MCF 10A (cell line): ENCODE results near the gene ST7. TPM values are rescaled to one million over a fixed set of nuclear protein-coding genes. Genes with fewer than 3 reads are reported as not detected.

ENCODE experiments used
- BruUV-seq: library from RNA; stranded (reverse); fragments of 400-500 nt; replicated peaks from 2 replicates; lab custom pipeline; 2021; lab: Mats Ljungman, UMichigan
- CTCF ChIA-PET: fragments of 300-600 bp; sonication (Branson Sonifier 250); formaldehyde crosslinking; extraction: SDS; loops from one replicate; lab custom pipeline; 2021; ENCODE audit warnings: antibody characterized with exemption, inconsistent platforms; lab: Yijun Ruan, JAX
- POLR2A ChIA-PET: fragments of 300-600, 350-650 bp; sonication (Branson Sonifier 250); formaldehyde crosslinking; extraction: SDS; loops from one replicate; lab custom pipeline; 2020; ENCODE audit warnings: antibody characterized with exemption, inconsistent platforms; lab: Yijun Ruan, JAX
- DNase-seq: peaks from one replicate; pipeline ENCODE4 v3.0.0-alpha.2; 2018; ENCODE audit not compliant: unreplicated experiment
- H3K27ac Mint-ChIP-seq: one replicate; pipeline ENCODE4 v1.8.0; 2022; ENCODE audit warnings: mild to moderate bottlenecking, low read depth, mixed read lengths; ENCODE audit not compliant: unreplicated experiment
- H3K27me3 Mint-ChIP-seq: one replicate; pipeline ENCODE4 v1.8.0; 2022; ENCODE audit warnings: mixed read lengths; ENCODE audit not compliant: insufficient read depth, unreplicated experiment
- H3K36me3 Mint-ChIP-seq: one replicate; pipeline ENCODE4 v1.8.0; 2022; ENCODE audit warnings: mild to moderate bottlenecking, moderate library complexity, mixed read lengths; ENCODE audit not compliant: insufficient read depth, unreplicated experiment
- H3K4me1 Mint-ChIP-seq: one replicate; pipeline ENCODE4 v1.8.0; 2022; ENCODE audit warnings: mixed read lengths; ENCODE audit not compliant: insufficient read depth, unreplicated experiment
- H3K4me3 Mint-ChIP-seq: one replicate; pipeline ENCODE4 v1.8.0; 2022; ENCODE audit warnings: mild to moderate bottlenecking, moderate library complexity, mixed read lengths; ENCODE audit not compliant: unreplicated experiment
- H3K9me3 Mint-ChIP-seq: one replicate; pipeline ENCODE4 v1.8.0; 2022; ENCODE audit warnings: mixed read lengths; ENCODE audit not compliant: unreplicated experiment
- CTCF ChIP-seq: fragments of 200-600 bp; IDR thresholded peaks from one replicate; pipeline ENCODE4 v1.8.0; 2022; ENCODE audit warnings: antibody characterized with exemption, mild to moderate bottlenecking; ENCODE audit not compliant: unreplicated experiment
- intact Hi-C: fragments of 100-400 bp; cut with micrococcal nuclease; formaldehyde crosslinking; loops from 2 replicates; pipeline ENCODE4 v1.14.1; 2022
- total RNA-seq: library from RNA; stranded (reverse); gene quantifications from 2 replicates; pipeline ENCODE4 v1.2.3, GENCODE V29; 2022

Gene ST7
- total RNA-seq, 1 experiment from 2014 or later, result 18.5 TPM

- intact Hi-C loops, result no loop called here
- H3K36me3 Mint-ChIP-seq, result peaks cover 10% of the 10 kb centered on the region
- ChIA-PET POLR2A (interaction anchor here (0.6 kb wide), 1 partner anchor 467 kb away, joined by 3 read pairs; no protein-coding TSS in a partner anchor), CTCF (interaction anchor here (1.6 to 2.9 kb wide), 2 partner anchors 11 to 215 kb away, joined by 3 to 12 read pairs; no protein-coding TSS in a partner anchor)
- BruUV-seq, result no TSS peak
- no peaks in the 10 kb centered on the region for H3K9me3 Mint-ChIP-seq
- TF ChIP-seq CTCF, result no peak
- H3K27ac Mint-ChIP-seq, result no peak overlapping the region
- no peaks in the 10 kb centered on the region for H3K27me3 Mint-ChIP-seq
- H3K4me3 Mint-ChIP-seq, result no peak overlapping the region
- H3K4me1 Mint-ChIP-seq, result no peaks in the 10 kb centered on the region
- no peak for DNase-seq
Measured at GRCh38 chr7:117146059-117146458, 192.8 kb downstream of the ST7 start.

GRCh38 chr7:117146511-117146910 lies 193.2 kb downstream of the ST7 start:
- intact Hi-C loops, result no loop called here
- no TSS peak for BruUV-seq
- no peaks in the 10 kb centered on the region for H3K9me3 Mint-ChIP-seq
- no peak overlapping the region for H3K4me3 Mint-ChIP-seq
- TF ChIP-seq CTCF, result no peak
- H3K27ac Mint-ChIP-seq, result no peak overlapping the region
- no peaks in the 10 kb centered on the region for H3K27me3 Mint-ChIP-seq
- CTCF ChIA-PET, result interaction anchor here (1.6 to 2.9 kb wide), 2 partner anchors 12 to 215 kb away, joined by 3 to 12 read pairs; no protein-coding TSS in a partner anchor
- no peak for DNase-seq
- POLR2A ChIA-PET, result no interaction called here
- H3K4me1 Mint-ChIP-seq, result no peaks in the 10 kb centered on the region
- H3K36me3 Mint-ChIP-seq, result peaks cover 7% of the 10 kb centered on the region

- Mint-ChIP-seq H3K27ac (no peak overlapping the region), H3K9me3 (no peaks in the 10 kb centered on the region), H3K4me1 (no peaks in the 10 kb centered on the region), H3K27me3 (no peaks in the 10 kb centered on the region), H3K36me3 (no peaks in the 10 kb centered on the region), H3K4me3 (no peak overlapping the region)
- intact Hi-C loops, result no loop called here
- CTCF ChIA-PET, result interaction anchor here (0.7 to 1.3 kb wide), 3 partner anchors 8 to 22 kb away, joined by 3 read pairs; no protein-coding TSS in a partner anchor
- POLR2A ChIA-PET, result interaction anchor here (1.2 kb wide), 1 partner anchor 10 kb away, joined by 3 read pairs; no protein-coding TSS in a partner anchor
- no peak for TF ChIP-seq CTCF
- DNase-seq, result no peak
- BruUV-seq, result no TSS peak
Measured at GRCh38 chr7:117148971-117149370, 195.7 kb downstream of the ST7 start.

GRCh38 chr7:117149692-117150091 lies 196.4 kb downstream of the ST7 start:
- BruUV-seq, result no TSS peak
- POLR2A ChIA-PET, result interaction anchor here (0.6 to 1.2 kb wide), 2 partner anchors 9 to 28 kb away, joined by 3 read pairs; no protein-coding TSS in a partner anchor
- H3K4me1 Mint-ChIP-seq, result no peaks in the 10 kb centered on the region
- no peak overlapping the region for H3K4me3 Mint-ChIP-seq
- no peak for TF ChIP-seq CTCF
- H3K27me3 Mint-ChIP-seq, result no peaks in the 10 kb centered on the region
- H3K27ac Mint-ChIP-seq, result no peak overlapping the region
- no peak for DNase-seq
- no peaks in the 10 kb centered on the region for H3K9me3 Mint-ChIP-seq
- intact Hi-C loops, result no loop called here
- CTCF ChIA-PET, result interaction anchor here (0.6 to 0.8 kb wide), 3 partner anchors 7 to 112 kb away, joined by 3 read pairs; no protein-coding TSS in a partner anchor
- H3K36me3 Mint-ChIP-seq, result no peaks in the 10 kb centered on the region
